K562 (cell line): ENCODE data around the gene ZNF451. TPM values are rescaled to one million over a fixed set of nuclear protein-coding genes. Genes with fewer than 3 reads are reported as not detected.

Experiments
- ATAC-seq: fragments of 200-7000 bp; cut with Tn5 transposase; 3 replicates; pipeline ENCODE4 v1.9.1; 2020; ENCODE audit warnings: moderate library complexity
- BruUV-seq: library from RNA; stranded (reverse); fragments of 400-500 nt; replicated peaks from 2 replicates; lab custom pipeline; 2021; lab: Mats Ljungman, UMichigan
- CTCF ChIA-PET: fragments of 300-600 bp; formaldehyde crosslinking; extraction: SDS; loops from one replicate; lab custom pipeline; 2021; ENCODE audit warnings: low intra/inter-chr PET ratio; lab: Yijun Ruan, JAX
- POLR2A ChIA-PET: fragments of 300-600, 350-650 bp; sonication (Branson Sonifier 250); formaldehyde crosslinking; extraction: SDS; loops from one replicate; lab custom pipeline; 2021; ENCODE audit warnings: antibody characterized with exemption, inconsistent platforms; lab: Yijun Ruan, JAX
- DNase-seq, 4 experiments: peaks; one replicate each; pipeline versions ENCODE4 v3.0.0 to v3.0.0-alpha.2; 2011 to 2018; ENCODE audit warnings: low spot score in 3 of 4, mixed read lengths in 3 of 4; ENCODE audit errors: extremely low read depth in 1 of 4
- FAIRE-seq: peaks from 2 replicates; lab custom pipeline; 2011; peaks lifted over from hg19 to GRCh38; lab: Jason Lieb, UNC
- H2AFZ ChIP-seq: 2 replicates; pipeline ENCODE4 v1.6.0; 2011; ENCODE audit warnings: low read depth, low read length, control low read depth, inconsistent platforms
- H3K27ac ChIP-seq: fragments of 200-600 bp; 3 replicates; pipeline ENCODE4 v1.8.0; 2011; ENCODE audit warnings: low read depth, mild to moderate bottlenecking, control low read depth, inconsistent platforms, low read length, moderate library complexity, mixed read lengths; ENCODE audit errors: extremely low read depth
- H3K27me3 ChIP-seq, 2 experiments: fragments of 300-600 bp in 1 of 2; 2 replicates in 1 of 2; 3 replicates in 1 of 2; pipeline versions ENCODE4 v1.6.0 to v1.8.0; 2011; ENCODE audit warnings: inconsistent platforms in 2 of 2, low read length in 2 of 2, mild to moderate bottlenecking in 1 of 2, mixed read lengths in 1 of 2, moderate library complexity in 1 of 2; ENCODE audit not compliant: control insufficient read depth in 2 of 2, insufficient read depth in 2 of 2
- H3K36me3 ChIP-seq: fragments of 300-600 bp; 3 replicates; pipeline ENCODE4 v1.8.0; 2011; ENCODE audit warnings: mild to moderate bottlenecking, low read length, inconsistent platforms; ENCODE audit not compliant: control insufficient read depth, insufficient read depth
- H3K4me1 ChIP-seq, 2 experiments: fragments of 200-600 bp in 1 of 2; replicated peaks in 1 of 2; 2 replicates in 1 of 2; 3 replicates in 1 of 2; pipeline versions ENCODE4 v1.5.1 to v1.8.0; 2011; ENCODE audit warnings: inconsistent platforms in 2 of 2, low read length in 2 of 2, mild to moderate bottlenecking in 1 of 2, mixed read lengths in 1 of 2, moderate library complexity in 1 of 2; ENCODE audit not compliant: control insufficient read depth in 2 of 2, insufficient read depth in 2 of 2
- H3K4me2 ChIP-seq: 2 replicates; pipeline ENCODE4 v1.6.1; 2011; ENCODE audit warnings: low read length, control low read depth, inconsistent platforms, mixed read lengths; ENCODE audit not compliant: insufficient read depth
- H3K4me3 ChIP-seq: fragments of 200-600 bp; sonication (generic), shearing (Covaris generic); 2 replicates; pipeline ENCODE4 v1.5.1; 2016; ENCODE audit warnings: control low read depth, inconsistent platforms
- H3K79me2 ChIP-seq: fragments of 200-600 bp; 3 replicates; pipeline ENCODE4 v1.8.0; 2011; ENCODE audit warnings: low read length, inconsistent platforms; ENCODE audit not compliant: control insufficient read depth, insufficient read depth
- H3K9ac ChIP-seq, 2 experiments: 2 replicates each; pipeline versions ENCODE4 v1.6.0 to v1.6.1; 2011; ENCODE audit warnings: low read depth in 2 of 2, low read length in 2 of 2, control low read depth in 1 of 2, inconsistent platforms in 1 of 2, mild to moderate bottlenecking in 1 of 2, mixed read lengths in 1 of 2; ENCODE audit not compliant: insufficient read depth in 1 of 2
- H3K9me1 ChIP-seq: one replicate; pipeline ENCODE4 v1.6.0; 2011; ENCODE audit warnings: inconsistent platforms, mild to moderate bottlenecking, low read length, moderate library complexity; ENCODE audit not compliant: control insufficient read depth, insufficient read depth
- H3K9me3 ChIP-seq: replicated peaks from 2 replicates; pipeline ENCODE4 v1.5.1; 2011; ENCODE audit warnings: low read depth, low read length, inconsistent platforms; ENCODE audit not compliant: control insufficient read depth, insufficient read depth
- H4K20me1 ChIP-seq: replicated peaks from 2 replicates; pipeline ENCODE4 v1.6.1; 2011; ENCODE audit warnings: low read length, inconsistent platforms, mixed read lengths; ENCODE audit not compliant: control insufficient read depth, insufficient read depth
- EHMT2 ChIP-seq: fragments of 450-650 bp; IDR thresholded peaks from 2 replicates; pipeline ENCODE4 v1.6.1; 2018; ENCODE audit warnings: antibody characterized with exemption
- HDAC6 ChIP-seq: IDR thresholded peaks from 2 replicates; pipeline ENCODE4 v1.6.1; 2012; ENCODE audit warnings: low read depth, mild to moderate bottlenecking, control low read depth, inconsistent platforms, low read length, moderate library complexity
- MED1 ChIP-seq: sonication (generic); formaldehyde crosslinking; IDR thresholded peaks from 2 replicates; pipeline ENCODE4 v1.8.1; 2023; ENCODE audit warnings: missing genetic modification reagents, borderline replicate concordance
- NFXL1 ChIP-seq: fragments of 450-650 bp; formaldehyde crosslinking; IDR thresholded peaks from 2 replicates; pipeline ENCODE4 v1.4.0; 2021; ENCODE audit warnings: mild to moderate bottlenecking
- THRAP3 ChIP-seq: fragments of 450-650 bp; IDR thresholded peaks from 2 replicates; pipeline ENCODE4 v1.6.1; 2016; ENCODE audit warnings: mild to moderate bottlenecking, inconsistent platforms, borderline replicate concordance
- ZNF76 ChIP-seq: fragments of 250-450 bp; sonication (Bioruptor Pico); IDR thresholded peaks from 2 replicates; pipeline ENCODE4 v1.4.0; 2020; ENCODE audit warnings: mild to moderate bottlenecking, moderate library complexity, borderline replicate concordance
- WGBS: fragments of 100-300 bp; shearing (Covaris generic); methylation state at CpG from one replicate; pipeline ENCODE4 v1.1.6; 2016; ENCODE audit warnings: low coverage, mixed read lengths; ENCODE audit not compliant: insufficient coverage; ENCODE audit errors: missing lambda C conversion rate; 5-methylcytosine and 5-hydroxymethylcytosine counted together
- in situ Hi-C: fragments of 300-500 bp; cut with MboI; formaldehyde crosslinking; loops from 4 replicates; pipeline ENCODE4 v1.15.0; 2018; ENCODE audit warnings: inconsistent platforms, mixed read lengths
- intact Hi-C: fragments of 100-400 bp; cut with micrococcal nuclease; formaldehyde crosslinking; loops from 2 replicates; pipeline ENCODE4 v1.14.2; 2022
- polyA plus RNA-seq, 8 experiments: library from polyadenylated mRNA; depleted of rRNA in 4 of 8; stranded (reverse) in 5 of 8; unstranded in 3 of 8; fragments of >200 nt; fragmentation: Nextera tagmentation in 2 of 8; fragmentation: Illumina TruSeq in 1 of 8; extraction: Ambion mirVana in 2 of 8; extraction: Trizol in 1 of 8; gene quantifications; 2 replicates each; pipeline versions ENCODE4 v1.2.1 to v1.2.3, GENCODE V29; 2011 to 2014; ENCODE audit warnings: inconsistent platforms in 1 of 8, missing spikeins in 1 of 8
- total RNA-seq, 7 experiments: library from RNA; depleted of rRNA in 6 of 7; stranded (reverse); fragments of >200 nt in 6 of 7; fragmentation: Illumina TruSeq in 2 of 7; extraction: Trizol in 2 of 7; gene quantifications; 2 replicates each; pipeline versions ENCODE4 v1.2.1 to v1.2.3, GENCODE V29; 2011 to 2021; ENCODE audit warnings: low replicate concordance in 1 of 7
- TF ChIP-seq, protein P1 (sequence below): sonication (generic); formaldehyde crosslinking; IDR thresholded peaks from 2 replicates; pipeline ENCODE4 v1.8.0; 2023; ENCODE audit warnings: mild to moderate bottlenecking, missing genetic modification reagents
- TF ChIP-seq, protein P2 (sequence below): IDR thresholded peaks from 2 replicates; pipeline ENCODE4 v1.6.1; 2016; ENCODE audit warnings: missing genetic modification characterization, missing compliant biosample characterization

Gene ZNF451
- total and polyA plus RNA-seq, 9 of the 15 experiments (the other 6 are each of a cell fraction or from before 2014, with no cell fraction given) = 16.1 to 74.3 (median 38.3) TPM

DNA sequence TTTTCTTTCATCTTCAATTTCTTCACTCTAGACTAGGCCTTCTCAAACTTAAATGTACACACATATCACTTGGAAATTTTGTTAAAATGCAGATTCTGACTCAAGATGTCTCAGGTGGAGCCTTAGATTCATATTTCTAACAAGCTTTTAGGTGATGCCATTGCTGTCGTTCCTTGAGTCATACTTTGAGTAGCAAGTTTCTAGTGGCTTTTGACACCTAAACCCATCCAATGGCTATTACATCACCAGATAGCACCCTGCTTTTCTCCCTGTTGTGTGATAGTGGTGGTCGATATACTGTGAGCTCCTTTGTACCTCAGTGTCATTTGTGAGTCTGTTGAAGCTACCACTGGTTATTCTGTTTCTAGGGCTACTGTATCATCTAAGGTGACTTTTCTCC is 47.4 kb downstream of the ZNF451 start (continued):
- TF ChIP-seq, protein P1, sequence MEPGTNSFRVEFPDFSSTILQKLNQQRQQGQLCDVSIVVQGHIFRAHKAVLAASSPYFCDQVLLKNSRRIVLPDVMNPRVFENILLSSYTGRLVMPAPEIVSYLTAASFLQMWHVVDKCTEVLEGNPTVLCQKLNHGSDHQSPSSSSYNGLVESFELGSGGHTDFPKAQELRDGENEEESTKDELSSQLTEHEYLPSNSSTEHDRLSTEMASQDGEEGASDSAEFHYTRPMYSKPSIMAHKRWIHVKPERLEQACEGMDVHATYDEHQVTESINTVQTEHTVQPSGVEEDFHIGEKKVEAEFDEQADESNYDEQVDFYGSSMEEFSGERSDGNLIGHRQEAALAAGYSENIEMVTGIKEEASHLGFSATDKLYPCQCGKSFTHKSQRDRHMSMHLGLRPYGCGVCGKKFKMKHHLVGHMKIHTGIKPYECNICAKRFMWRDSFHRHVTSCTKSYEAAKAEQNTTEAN (CRISPR knock-in tag) = no peak
- TF ChIP-seq HDAC6 = no peak
- TF ChIP-seq THRAP3 = no peak
- TF ChIP-seq MED1 (CRISPR knock-in tag) = no peak

DNA sequence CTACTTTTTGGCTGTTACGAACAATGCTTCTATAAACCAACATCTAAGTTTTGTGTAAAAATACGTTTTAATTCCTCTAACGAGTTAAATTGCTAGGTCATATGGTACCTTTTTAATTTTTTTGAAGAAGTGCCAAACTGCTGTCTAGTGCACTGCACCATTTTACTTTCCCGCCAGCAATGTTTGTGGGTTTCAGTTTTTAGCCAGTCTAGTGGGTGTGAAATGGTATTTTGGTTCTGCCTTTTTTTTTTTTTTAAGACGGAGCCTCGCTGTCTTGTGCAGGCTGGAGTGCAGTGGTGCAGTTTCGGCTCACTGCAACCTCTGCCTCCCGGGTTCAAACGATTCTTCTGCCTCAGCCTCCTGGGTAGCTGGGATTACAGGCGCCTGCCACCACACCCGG is 48.0 kb downstream of the ZNF451 start:
- H2AFZ ChIP-seq = no peak overlapping the region
- 92% methylated on average over 6 of the region's 11 CpGs for WGBS
- no peaks in the 10 kb centered on the region for H3K4me1 ChIP-seq
- in situ Hi-C loops = no loop called here
- ChIA-PET POLR2A (no interaction called here), CTCF (no interaction called here)
- ATAC-seq = no peak
- no peak for FAIRE-seq
- no peak overlapping the region for H3K9ac ChIP-seq
- peaks cover 70% of the 10 kb centered on the region for H3K36me3 ChIP-seq
- no peaks in the 10 kb centered on the region for H3K9me3 ChIP-seq
- H3K27ac ChIP-seq = no peak overlapping the region
- H3K4me2 ChIP-seq = no peak overlapping the region
- H3K4me3 ChIP-seq = no peak overlapping the region
- no TSS peak for BruUV-seq
- H4K20me1 ChIP-seq = no peaks in the 10 kb centered on the region
- H3K79me2 ChIP-seq = no peaks in the 10 kb centered on the region
- DNase-seq = no peak
- TF ChIP-seq, protein P2, sequence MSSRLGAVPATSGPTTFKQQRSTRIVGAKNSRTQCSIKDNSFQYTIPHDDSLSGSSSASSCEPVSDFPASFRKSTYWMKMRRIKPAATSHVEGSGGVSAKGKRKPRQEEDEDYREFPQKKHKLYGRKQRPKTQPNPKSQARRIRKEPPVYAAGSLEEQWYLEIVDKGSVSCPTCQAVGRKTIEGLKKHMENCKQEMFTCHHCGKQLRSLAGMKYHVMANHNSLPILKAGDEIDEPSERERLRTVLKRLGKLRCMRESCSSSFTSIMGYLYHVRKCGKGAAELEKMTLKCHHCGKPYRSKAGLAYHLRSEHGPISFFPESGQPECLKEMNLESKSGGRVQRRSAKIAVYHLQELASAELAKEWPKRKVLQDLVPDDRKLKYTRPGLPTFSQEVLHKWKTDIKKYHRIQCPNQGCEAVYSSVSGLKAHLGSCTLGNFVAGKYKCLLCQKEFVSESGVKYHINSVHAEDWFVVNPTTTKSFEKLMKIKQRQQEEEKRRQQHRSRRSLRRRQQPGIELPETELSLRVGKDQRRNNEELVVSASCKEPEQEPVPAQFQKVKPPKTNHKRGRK (tag) = no peak
- TF ChIP-seq EHMT2 (no peak), ZNF76 (CRISPR knock-in tag) (no peak), NFXL1 (no peak)
- H3K27me3 ChIP-seq = no peaks in the 10 kb centered on the region
- intact Hi-C loops = no loop called here
- H3K9me1 ChIP-seq = no peaks in the 10 kb centered on the region
